Upper lobe of left lung (tissue), 6 donors: ENCODE results near the gene MCU. TPM values are rescaled to one million over a fixed set of nuclear protein-coding genes. Genes with fewer than 3 reads are reported as not detected.

Experiments
- ATAC-seq, 2 donors: fragments of 200-7000 bp; cut with Tn5 transposase; one replicate each; pipeline ENCODE4 v1.9.1; 2022; ENCODE audit warnings: mild to moderate bottlenecking in 2 of 2, moderate library complexity in 2 of 2; ENCODE audit not compliant: low FRiP score in 2 of 2
- DNase-seq, 2 donors: peaks; one replicate each; pipeline ENCODE4 v3.0.0-alpha.2; 2019 to 2020
- H3K27ac ChIP-seq, 4 donors: fragments of 200-600 bp; sonication (generic); one replicate each; pipeline ENCODE4 v1.5.1; 2016 to 2019
- H3K27me3 ChIP-seq, 4 donors: fragments of 200-600 bp; sonication (generic); one replicate each; pipeline ENCODE4 v1.5.1; 2017 to 2019
- H3K36me3 ChIP-seq, 4 donors: fragments of 200-600 bp; sonication (generic); one replicate each; pipeline ENCODE4 v1.5.1; 2016 to 2019
- H3K4me1 ChIP-seq, 4 donors: fragments of 200-600 bp; sonication (generic); one replicate each; pipeline ENCODE4 v1.5.1; 2018 to 2019
- H3K4me3 ChIP-seq, 4 donors: fragments of 200-600 bp; sonication (generic); one replicate each; pipeline ENCODE4 v1.5.1; 2017 to 2019; ENCODE audit warnings: mild to moderate bottlenecking in 2 of 4, moderate library complexity in 1 of 4
- H3K9me3 ChIP-seq, 4 donors: fragments of 200-600 bp; sonication (generic); one replicate each; pipeline ENCODE4 v1.5.1; 2018 to 2019
- CTCF ChIP-seq, 6 experiments: fragments of 450-650 bp in 4 of 6; fragments of 200-600 bp in 2 of 6; sonication (generic) in 2 of 6; IDR thresholded peaks; one replicate each; pipeline ENCODE4 v1.5.1; 2016 to 2019; ENCODE audit warnings: antibody characterized with exemption in 6 of 6
- EP300 ChIP-seq, 4 donors: sonication (generic); formaldehyde crosslinking; IDR thresholded peaks; one replicate each; pipeline ENCODE4 v1.5.1; 2017; ENCODE audit warnings: antibody characterized with exemption in 4 of 4, control low read depth in 2 of 4
- POLR2A ChIP-seq, 4 donors: fragments of 450-650 bp; IDR thresholded peaks; one replicate each; pipeline ENCODE4 v1.5.1; 2016 to 2017; ENCODE audit warnings: antibody characterized with exemption in 4 of 4, mild to moderate bottlenecking in 2 of 4
- POLR2AphosphoS5 ChIP-seq, 2 donors: sonication (generic); formaldehyde crosslinking; IDR thresholded peaks; one replicate each; pipeline ENCODE4 v1.5.1; 2017; ENCODE audit warnings: antibody characterized with exemption in 2 of 2
- WGBS, 2 donors: methylation state at CpG; one replicate each; pipeline ENCODE4 v1.1.5; 2017 to 2018; 5-methylcytosine and 5-hydroxymethylcytosine counted together
- total RNA-seq, 6 donors: library from RNA; depleted of rRNA in 4 of 6; stranded (reverse); fragments of >200 nt in 4 of 6; gene quantifications; one replicate each; pipeline versions ENCODE4 v1.1.0 to v1.2.1, GENCODE V29; 2016 to 2021
- donor health status: DM: no; HTN: no; CAD: no; lungs with moderate emphysema.
- donor health status: DM: no; HTN: yes; CAD: no; lungs with severe emphysema.

MCU gene
- total RNA-seq, 6 donors from 2014 or later: 28.2 to 50.5 (median 32.1) TPM

- peaks cover 0 to 9% (median 0%) of the 10 kb centered on the region in 4 donors for H3K4me1 ChIP-seq
- DNase-seq: no peak
- WGBS, 2 donors: 77 to 94% methylated on average over 3 of the region's 3 CpGs
- H3K27me3 ChIP-seq: no peaks in the 10 kb centered on the region
- no peak overlapping the region for H3K27ac ChIP-seq
- H3K4me3 ChIP-seq: no peak overlapping the region
- H3K36me3 ChIP-seq: no peaks in the 10 kb centered on the region
- no peak for ATAC-seq
- TF ChIP-seq POLR2AphosphoS5 (IDR thresholded peaks at IDR 0.05): no peak
- no peaks in the 10 kb centered on the region for H3K9me3 ChIP-seq
These were observed 104.1 kb downstream of the MCU start for GRCh38 chr10:72796042-72796441.

DNA sequence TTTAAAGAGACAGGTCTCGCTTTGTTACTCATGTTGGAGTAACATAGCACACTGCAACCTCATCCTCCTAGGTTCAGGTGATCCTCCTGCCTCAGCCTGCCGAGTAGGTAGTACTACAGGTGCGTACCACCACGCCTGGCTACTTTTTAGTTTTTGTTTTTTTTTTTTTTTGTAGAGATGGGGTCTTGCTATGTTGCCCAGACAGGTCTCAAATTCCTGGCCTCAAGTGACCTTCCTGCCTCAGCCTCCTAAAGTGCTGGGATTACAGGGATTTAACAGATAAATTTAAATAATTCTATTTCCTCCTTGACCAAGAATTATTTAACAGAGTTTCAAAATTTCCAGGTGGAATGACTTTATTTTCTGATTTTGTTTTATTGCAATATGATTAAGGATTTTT, 104.6 kb downstream of the MCU start:
- Histone ChIP-seq H3K4me3 (no peak overlapping the region), H3K9me3 (no peaks in the 10 kb centered on the region), H3K36me3 (no peaks in the 10 kb centered on the region), H3K27ac (no peak overlapping the region), H3K27me3 (no peaks in the 10 kb centered on the region), H3K4me1 (peaks cover 0 to 9% (median 0%) of the 10 kb centered on the region in 4 donors)
- TF ChIP-seq POLR2AphosphoS5 (IDR thresholded peaks at IDR 0.05) (no peak), EP300 (IDR thresholded peaks at IDR 0.05) (no peak), POLR2A (IDR thresholded peaks at IDR 0.05) (no peak), CTCF (IDR thresholded peaks at IDR 0.05) (no peak)
- ATAC-seq (no peak), DNase-seq (no peak)
- 97% methylated on average over 4 of the region's 4 CpGs for WGBS, 2 donors

GRCh38 chr10:72800000-72800740, 108.2 kb downstream of the MCU start:
- Histone ChIP-seq H3K4me1 (peaks cover 0 to 5% (median 0%) of the 10 kb centered on the region in 4 donors), H3K36me3 (no peaks in the 10 kb centered on the region), H3K27me3 (no peaks in the 10 kb centered on the region), H3K9me3 (no peaks in the 10 kb centered on the region), H3K4me3 (no peak overlapping the region), H3K27ac (no peak overlapping the region)
- TF ChIP-seq EP300 (IDR thresholded peaks at IDR 0.05): no peak
- no peak for TF ChIP-seq POLR2AphosphoS5 (IDR thresholded peaks at IDR 0.05)
- TF ChIP-seq CTCF (IDR thresholded peaks at IDR 0.05): no peak
- TF ChIP-seq POLR2A (IDR thresholded peaks at IDR 0.05): no peak
- no peak for DNase-seq
- WGBS, 2 donors: 64 to 69% methylated on average over 4 of the region's 4 CpGs
- ATAC-seq: no peak

DNA sequence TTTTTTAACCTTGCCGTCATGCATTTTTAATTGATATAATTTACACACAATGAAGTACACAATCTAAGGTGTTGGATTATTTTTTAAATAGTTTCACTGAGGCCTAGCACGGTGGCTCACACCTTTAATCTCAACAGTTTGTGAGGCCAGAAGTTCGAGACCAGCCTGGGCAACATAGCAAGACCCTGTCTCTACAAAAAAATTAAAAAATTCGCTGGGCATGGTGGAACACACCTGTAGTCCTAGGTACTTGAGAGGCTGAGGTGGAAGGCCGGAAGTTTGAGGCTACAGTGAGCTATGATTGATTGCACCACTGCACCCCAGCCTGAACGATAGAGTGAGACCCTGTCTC, 108.8 kb downstream of the MCU start:
- H3K27me3 ChIP-seq: no peaks in the 10 kb centered on the region
- H3K36me3 ChIP-seq: no peaks in the 10 kb centered on the region
- no peak overlapping the region for H3K4me3 ChIP-seq
- peaks cover 0 to 5% (median 0%) of the 10 kb centered on the region in 4 donors for H3K4me1 ChIP-seq
- H3K27ac ChIP-seq: no peak overlapping the region
- TF ChIP-seq EP300 (IDR thresholded peaks at IDR 0.05) (no peak), POLR2AphosphoS5 (IDR thresholded peaks at IDR 0.05) (no peak), POLR2A (IDR thresholded peaks at IDR 0.05) (no peak), CTCF (IDR thresholded peaks at IDR 0.05) (no peak)
- ATAC-seq (no peak), DNase-seq (no peak)
- H3K9me3 ChIP-seq: no peaks in the 10 kb centered on the region
- WGBS, 2 donors: 70 to 86% methylated on average over 6 of the region's 6 CpGs

GRCh38 chr10:72801263-72801868, 109.4 kb downstream of the MCU start:
- 94 to 96% methylated on average over 5 of the region's 5 CpGs for WGBS, 2 donors
- Histone ChIP-seq H3K4me1 (peaks cover 0 to 5% (median 0%) of the 10 kb centered on the region in 4 donors), H3K27me3 (no peaks in the 10 kb centered on the region), H3K36me3 (no peaks in the 10 kb centered on the region), H3K9me3 (no peaks in the 10 kb centered on the region), H3K27ac (no peak overlapping the region), H3K4me3 (no peak overlapping the region)
- TF ChIP-seq POLR2A (IDR thresholded peaks at IDR 0.05) (no peak), CTCF (IDR thresholded peaks at IDR 0.05) (no peak), EP300 (IDR thresholded peaks at IDR 0.05) (no peak), POLR2AphosphoS5 (IDR thresholded peaks at IDR 0.05) (no peak)
- no peak for ATAC-seq
- no peak for DNase-seq
